H9 (cell line): Measurements from ENCODE around the gene SLC7A4. TPM values are rescaled to one million over a fixed set of nuclear protein-coding genes. Genes with fewer than 3 reads are reported as not detected.
"Not testable (repeated sequence)": the region's sequence is repeated elsewhere in the genome, so short reads cannot be mapped to it uniquely, and the experiment has no call there.

Experiments used
- DNase-seq: peaks from one replicate; pipeline ENCODE4 v3.0.0-alpha.2; 2017
- H2AFZ ChIP-seq: one replicate; pipeline ENCODE4 v1.6.1; 2013; ENCODE audit warnings: mild to moderate bottlenecking, low read length, control low read depth, moderate library complexity
- H2AK5ac ChIP-seq: 2 replicates; pipeline ENCODE4 v1.6.1; 2013; ENCODE audit warnings: low read length, control low read depth, mixed read lengths; ENCODE audit not compliant: insufficient read length
- H2BK120ac ChIP-seq: one replicate; pipeline ENCODE4 v1.6.1; 2013; ENCODE audit warnings: low read depth, mild to moderate bottlenecking, low read length, control low read depth, inconsistent platforms; ENCODE audit not compliant: poor library complexity, severe bottlenecking
- H2BK12ac ChIP-seq: 2 replicates; pipeline ENCODE4 v1.6.1; 2013; ENCODE audit warnings: low read length, control low read depth, mixed read lengths, low read depth; ENCODE audit not compliant: insufficient read length
- H2BK15ac ChIP-seq: 2 replicates; pipeline ENCODE4 v1.6.1; 2013; ENCODE audit warnings: low read depth, low read length, control low read depth
- H2BK20ac ChIP-seq: one replicate; pipeline ENCODE4 v1.6.1; 2013; ENCODE audit warnings: low read depth, mild to moderate bottlenecking, low read length, control low read depth, inconsistent platforms; ENCODE audit not compliant: poor library complexity, severe bottlenecking
- H2BK5ac ChIP-seq: 2 replicates; pipeline ENCODE4 v1.6.1; 2013; ENCODE audit warnings: low read length, control low read depth, mixed read lengths; ENCODE audit not compliant: insufficient read length
- H3K14ac ChIP-seq: 2 replicates; pipeline ENCODE4 v1.6.1; 2013; ENCODE audit warnings: low read length, control low read depth; ENCODE audit not compliant: insufficient read depth
- H3K18ac ChIP-seq: 2 replicates; pipeline ENCODE4 v1.6.1; 2013; ENCODE audit warnings: low read depth, mild to moderate bottlenecking, mixed read lengths, low read length, control low read depth; ENCODE audit not compliant: insufficient read length
- H3K23ac ChIP-seq: 2 replicates; pipeline ENCODE4 v1.6.1; 2013; ENCODE audit warnings: low read length, control low read depth, mixed read lengths, low read depth; ENCODE audit not compliant: insufficient read length
- H3K23me2 ChIP-seq: 2 replicates; pipeline ENCODE4 v1.6.1; 2013; ENCODE audit warnings: low read depth, mild to moderate bottlenecking, mixed read lengths, low read length, control low read depth; ENCODE audit not compliant: insufficient read length, poor library complexity, severe bottlenecking
- H3K27ac ChIP-seq: 2 replicates; pipeline ENCODE4 v1.5.1; 2013; ENCODE audit warnings: low read length, control low read depth, mixed read lengths, low read depth; ENCODE audit not compliant: insufficient read length
- H3K27me3 ChIP-seq: 2 replicates; pipeline ENCODE4 v1.6.1; 2013; ENCODE audit warnings: low read length, control low read depth, inconsistent platforms; ENCODE audit not compliant: insufficient read depth
- H3K4ac ChIP-seq: 2 replicates; pipeline ENCODE4 v1.6.1; 2013; ENCODE audit warnings: low read depth, mild to moderate bottlenecking, control low read depth, inconsistent platforms, low read length, moderate library complexity
- H3K4me1 ChIP-seq: 2 replicates; pipeline ENCODE4 v1.6.1; 2013; ENCODE audit warnings: low read length, control low read depth, inconsistent platforms; ENCODE audit not compliant: insufficient read depth
- H3K4me2 ChIP-seq: 2 replicates; pipeline ENCODE4 v1.6.1; 2013; ENCODE audit warnings: low read length, control low read depth, mixed read lengths; ENCODE audit not compliant: insufficient read length, insufficient read depth
- H3K56ac ChIP-seq: 2 replicates; pipeline ENCODE4 v1.6.1; 2013; ENCODE audit warnings: low read depth, mild to moderate bottlenecking, mixed read lengths, low read length, control low read depth; ENCODE audit not compliant: insufficient read length
- H3K79me1 ChIP-seq: 2 replicates; pipeline ENCODE4 v1.6.1; 2013; ENCODE audit warnings: low read depth, mild to moderate bottlenecking, moderate library complexity, low read length, control low read depth, inconsistent platforms; ENCODE audit not compliant: insufficient read depth, poor library complexity, severe bottlenecking
- H3K79me2 ChIP-seq: 2 replicates; pipeline ENCODE4 v1.6.1; 2013; ENCODE audit warnings: low read length, control low read depth, inconsistent platforms; ENCODE audit not compliant: insufficient read depth
- H3K9ac ChIP-seq: 2 replicates; pipeline ENCODE4 v1.6.1; 2013; ENCODE audit warnings: low read length, control low read depth, mixed read lengths; ENCODE audit not compliant: insufficient read length; ENCODE audit errors: extremely low read depth
- H3K9me3 ChIP-seq: one replicate; pipeline ENCODE4 v1.6.1; 2013; ENCODE audit warnings: low read depth, low read length, inconsistent platforms; ENCODE audit not compliant: control insufficient read depth
- H3T11ph ChIP-seq: one replicate; pipeline ENCODE4 v1.6.1; 2013; ENCODE audit warnings: mild to moderate bottlenecking, low read length, control low read depth, inconsistent platforms
- H4K20me1 ChIP-seq: one replicate; pipeline ENCODE4 v1.6.1; 2013; ENCODE audit not compliant: control insufficient read depth, insufficient read length, insufficient read depth
- H4K5ac ChIP-seq: 2 replicates; pipeline ENCODE4 v1.6.1; 2013; ENCODE audit warnings: low read depth, mild to moderate bottlenecking, mixed read lengths, low read length, control low read depth; ENCODE audit not compliant: insufficient read length
- H4K8ac ChIP-seq: replicated peaks from 2 replicates; pipeline ENCODE4 v1.6.1; 2013; ENCODE audit warnings: low read length, control low read depth, mixed read lengths, low read depth; ENCODE audit not compliant: insufficient read length
- H4K91ac ChIP-seq: 2 replicates; pipeline ENCODE4 v1.6.1; 2013; ENCODE audit warnings: low read depth, mild to moderate bottlenecking, moderate library complexity, mixed read lengths, low read length, control low read depth; ENCODE audit not compliant: insufficient read length
- H3K27ac Mint-ChIP-seq, 3 experiments: 2 replicates in 2 of 3; 3 replicates in 1 of 3; pipeline ENCODE4 v1.8.0; 2020 to 2021; ENCODE audit warnings: mixed read lengths in 3 of 3, mild to moderate bottlenecking in 1 of 3, moderate library complexity in 1 of 3
- H3K27me3 Mint-ChIP-seq: 2 replicates; pipeline ENCODE4 v1.8.0; 2021; ENCODE audit warnings: low read depth, mild to moderate bottlenecking, moderate library complexity, mixed read lengths
- H3K36me3 Mint-ChIP-seq, 3 experiments: 2 replicates in 2 of 3; 3 replicates in 1 of 3; pipeline ENCODE4 v1.8.0; 2020 to 2021; ENCODE audit warnings: low read depth in 3 of 3, mixed read lengths in 3 of 3; ENCODE audit not compliant: insufficient read depth in 1 of 3
- H3K4me1 Mint-ChIP-seq, 2 experiments: 2 replicates each; pipeline ENCODE4 v1.8.0; 2020; ENCODE audit warnings: mixed read lengths in 2 of 2
- H3K4me3 Mint-ChIP-seq, 2 experiments: 2 replicates in 1 of 2; 3 replicates in 1 of 2; pipeline ENCODE4 v1.8.0; 2020 to 2021; ENCODE audit warnings: mild to moderate bottlenecking in 2 of 2, mixed read lengths in 2 of 2, moderate library complexity in 1 of 2
- H3K9me3 Mint-ChIP-seq, 2 experiments: 2 replicates in 1 of 2; 3 replicates in 1 of 2; pipeline ENCODE4 v1.8.0; 2020; ENCODE audit warnings: mild to moderate bottlenecking in 2 of 2, mixed read lengths in 2 of 2, moderate library complexity in 1 of 2
- WGBS: extraction: QIAGEN DNeasy Blood & Tissue Kit; methylation state at CpG from one replicate; pipeline ENCODE4 v1.1.7; 2013; ENCODE audit warnings: missing lambda C conversion rate, low lambda C conversion rate, mixed read lengths; ENCODE audit not compliant: insufficient read length; ENCODE audit errors: extremely low coverage; 5-methylcytosine and 5-hydroxymethylcytosine counted together
- total RNA-seq: library from RNA; stranded (reverse); gene quantifications from 2 replicates; pipeline ENCODE4 v1.2.1, GENCODE V29; 2021

Gene SLC7A4
- total RNA-seq, 1 experiment from 2014 or later: 0.09 TPM

GRCh38 chr22:21048448-21048847 is 16.1 kb upstream of the SLC7A4 start:
- not testable (repeated sequence) for H3K9me3 Mint-ChIP-seq, H4K5ac ChIP-seq, H3K23me2 ChIP-seq, H3K27me3 ChIP-seq, H3K4me1 ChIP-seq, H3K9me3 ChIP-seq, H3K14ac ChIP-seq, H2BK120ac ChIP-seq, H2BK15ac ChIP-seq, DNase-seq, H2BK12ac ChIP-seq, H3K36me3 Mint-ChIP-seq, H3K27ac ChIP-seq, H2BK20ac ChIP-seq, H3T11ph ChIP-seq, H2BK5ac ChIP-seq, H2AFZ ChIP-seq, H3K4me2 ChIP-seq, H3K79me2 ChIP-seq, H4K20me1 ChIP-seq, H2AK5ac ChIP-seq, H3K4ac ChIP-seq, H3K18ac ChIP-seq, H3K56ac ChIP-seq, H3K23ac ChIP-seq, H3K27ac Mint-ChIP-seq, H3K4me3 Mint-ChIP-seq, H4K8ac ChIP-seq, H4K91ac ChIP-seq, H3K9ac ChIP-seq, H3K79me1 ChIP-seq
- WGBS: no CpG with 5 or more reads among the region's 5 CpGs
- Mint-ChIP-seq H3K4me1 (peaks cover 31 to 35% of the 10 kb centered on the region in 2 experiments), H3K27me3 (peaks cover 19% of the 10 kb centered on the region)
